ENCODE measurements around the gene KCNMA1. TPM values are rescaled to one million over a fixed set of nuclear protein-coding genes. Genes with fewer than 3 reads are reported as not detected.

The KCNMA1 gene
- total and polyA plus RNA-seq, 9 of the 15 experiments (the other 6 are each of a cell fraction or from before 2014, with no cell fraction given), result 0.01 to 0.95 (median 0.15) TPM; not detected in 4

GRCh38 chr10:77037735-77038403 is 599.7 kb downstream of the KCNMA1 start:
- FAIRE-seq (no peak), DNase-seq (ENCODE audit: extremely low read depth in 1 of 4, low spot score in 3 of 4) (no peak), ATAC-seq (peak; percentile 41)
- H3K79me2 ChIP-seq (ENCODE audit: control insufficient read depth, insufficient read depth, low read length), result no peaks in the 10 kb centered on the region
- CTCF ChIA-PET (ENCODE audit: low intra/inter-chr PET ratio), result no interaction called here
- no peak overlapping the region for H3K4me3 ChIP-seq
- 2% methylated on average over 8 of the region's 8 CpGs for WGBS (ENCODE audit: insufficient coverage, low coverage, missing lambda C conversion rate)
- no peak overlapping the region for H2AFZ ChIP-seq (ENCODE audit: low read depth, low read length)
- in situ Hi-C loops (cut with MboI), result no loop called here
- no peaks in the 10 kb centered on the region for H3K27me3 ChIP-seq (ENCODE audit: control insufficient read depth in 2 of 2, insufficient read depth in 2 of 2, low read length in 2 of 2)
- no peaks in the 10 kb centered on the region for H3K36me3 ChIP-seq (ENCODE audit: control insufficient read depth, insufficient read depth, low read length)
- no peaks in the 10 kb centered on the region for H3K9me3 ChIP-seq (replicated peaks; ENCODE audit: control insufficient read depth, insufficient read depth, low read depth, low read length)
- intact Hi-C loops (cut with micrococcal nuclease), result no loop called here
- TF ChIP-seq ZNF274 (IDR thresholded peaks at IDR 0.05; ENCODE audit: borderline replicate concordance, low read depth, low read length), result no peak
- TF ChIP-seq NFYB (IDR thresholded peaks at IDR 0.05; ENCODE audit: extremely low read depth, insufficient read length), result no peak
- TF ChIP-seq ZNF668 (CRISPR knock-in tag; IDR thresholded peaks at IDR 0.05), result no peak
- no peak for TF ChIP-seq POLR2A (conservative IDR thresholded peaks at IDR 0.05)
- TF ChIP-seq RBM14 (IDR thresholded peaks at IDR 0.05; ENCODE audit: borderline replicate concordance, insufficient read depth, low read depth, low read length), result no peak
- TF ChIP-seq SUPT5H (IDR thresholded peaks at IDR 0.05), result no peak
- no peak for TF ChIP-seq XRCC4 (IDR thresholded peaks at IDR 0.05; ENCODE audit: extremely low read depth, insufficient read depth, insufficient read length)
- TF ChIP-seq COPS2 (conservative IDR thresholded peaks at IDR 0.05), result no peak
- no peak for TF ChIP-seq BACH1 (tag; IDR thresholded peaks at IDR 0.05)
- TF ChIP-seq ZNF217 (CRISPR knock-in tag; IDR thresholded peaks at IDR 0.05), result no peak
- no peak for TF ChIP-seq ZMIZ1 (IDR thresholded peaks at IDR 0.05; ENCODE audit: low read depth in 2 of 2, low read length in 2 of 2)
- TF ChIP-seq PBX2 (CRISPR knock-in tag; IDR thresholded peaks at IDR 0.05; ENCODE audit: low read depth), result no peak
- TF ChIP-seq PBX2 (tag; conservative IDR thresholded peaks at IDR 0.05; ENCODE audit: low read depth), result no peak
- no peak overlapping the region for H3K9ac ChIP-seq (ENCODE audit: insufficient read depth in 1 of 2, low read depth in 2 of 2, low read length in 2 of 2)
- BruUV-seq (replicated peaks), result no TSS peak
- H3K9me1 ChIP-seq (ENCODE audit: control insufficient read depth, insufficient read depth, low read length), result no peaks in the 10 kb centered on the region
- H3K4me2 ChIP-seq (ENCODE audit: insufficient read depth, low read length), result no peak overlapping the region
- no peaks in the 10 kb centered on the region for H3K4me1 ChIP-seq (replicated peaks in 1 of 2; ENCODE audit: control insufficient read depth in 2 of 2, insufficient read depth in 2 of 2, low read length in 2 of 2)
- H4K20me1 ChIP-seq (replicated peaks; ENCODE audit: control insufficient read depth, insufficient read depth, low read length), result no peaks in the 10 kb centered on the region
- no peak overlapping the region for H3K27ac ChIP-seq (ENCODE audit: extremely low read depth, low read depth, low read length)
- POLR2A ChIA-PET, result no interaction called here
